K562 (cell line): ENCODE data around the gene GRIA3. TPM values are rescaled to one million over a fixed set of nuclear protein-coding genes. Genes with fewer than 3 reads are reported as not detected.

Source experiments
- ATAC-seq: fragments of 200-7000 bp; cut with Tn5 transposase; 3 replicates; pipeline ENCODE4 v1.9.1; 2020; ENCODE audit warnings: moderate library complexity
- BruUV-seq: library from RNA; stranded (reverse); fragments of 400-500 nt; replicated peaks from 2 replicates; lab custom pipeline; 2021; lab: Mats Ljungman, UMichigan
- CTCF ChIA-PET: fragments of 300-600 bp; formaldehyde crosslinking; extraction: SDS; loops from one replicate; lab custom pipeline; 2021; ENCODE audit warnings: low intra/inter-chr PET ratio; lab: Yijun Ruan, JAX
- POLR2A ChIA-PET: fragments of 300-600, 350-650 bp; sonication (Branson Sonifier 250); formaldehyde crosslinking; extraction: SDS; loops from one replicate; lab custom pipeline; 2021; ENCODE audit warnings: antibody characterized with exemption, inconsistent platforms; lab: Yijun Ruan, JAX
- DNase-seq, 4 experiments: peaks; one replicate each; pipeline versions ENCODE4 v3.0.0 to v3.0.0-alpha.2; 2011 to 2018; ENCODE audit warnings: low spot score in 3 of 4, mixed read lengths in 3 of 4; ENCODE audit errors: extremely low read depth in 1 of 4
- FAIRE-seq: peaks from 2 replicates; lab custom pipeline; 2011; peaks lifted over from hg19 to GRCh38; lab: Jason Lieb, UNC
- H2AFZ ChIP-seq: 2 replicates; pipeline ENCODE4 v1.6.0; 2011; ENCODE audit warnings: low read depth, low read length, control low read depth, inconsistent platforms
- H3K27ac ChIP-seq: fragments of 200-600 bp; 3 replicates; pipeline ENCODE4 v1.8.0; 2011; ENCODE audit warnings: low read depth, mild to moderate bottlenecking, control low read depth, inconsistent platforms, low read length, moderate library complexity, mixed read lengths; ENCODE audit errors: extremely low read depth
- H3K27me3 ChIP-seq, 2 experiments: fragments of 300-600 bp in 1 of 2; 2 replicates in 1 of 2; 3 replicates in 1 of 2; pipeline versions ENCODE4 v1.6.0 to v1.8.0; 2011; ENCODE audit warnings: inconsistent platforms in 2 of 2, low read length in 2 of 2, mild to moderate bottlenecking in 1 of 2, mixed read lengths in 1 of 2, moderate library complexity in 1 of 2; ENCODE audit not compliant: control insufficient read depth in 2 of 2, insufficient read depth in 2 of 2
- H3K36me3 ChIP-seq: fragments of 300-600 bp; 3 replicates; pipeline ENCODE4 v1.8.0; 2011; ENCODE audit warnings: mild to moderate bottlenecking, low read length, inconsistent platforms; ENCODE audit not compliant: control insufficient read depth, insufficient read depth
- H3K4me1 ChIP-seq, 2 experiments: fragments of 200-600 bp in 1 of 2; replicated peaks in 1 of 2; 2 replicates in 1 of 2; 3 replicates in 1 of 2; pipeline versions ENCODE4 v1.5.1 to v1.8.0; 2011; ENCODE audit warnings: inconsistent platforms in 2 of 2, low read length in 2 of 2, mild to moderate bottlenecking in 1 of 2, mixed read lengths in 1 of 2, moderate library complexity in 1 of 2; ENCODE audit not compliant: control insufficient read depth in 2 of 2, insufficient read depth in 2 of 2
- H3K4me2 ChIP-seq: 2 replicates; pipeline ENCODE4 v1.6.1; 2011; ENCODE audit warnings: low read length, control low read depth, inconsistent platforms, mixed read lengths; ENCODE audit not compliant: insufficient read depth
- H3K4me3 ChIP-seq: fragments of 200-600 bp; sonication (generic), shearing (Covaris generic); 2 replicates; pipeline ENCODE4 v1.5.1; 2016; ENCODE audit warnings: control low read depth, inconsistent platforms
- H3K79me2 ChIP-seq: fragments of 200-600 bp; 3 replicates; pipeline ENCODE4 v1.8.0; 2011; ENCODE audit warnings: low read length, inconsistent platforms; ENCODE audit not compliant: control insufficient read depth, insufficient read depth
- H3K9ac ChIP-seq, 2 experiments: 2 replicates each; pipeline versions ENCODE4 v1.6.0 to v1.6.1; 2011; ENCODE audit warnings: low read depth in 2 of 2, low read length in 2 of 2, control low read depth in 1 of 2, inconsistent platforms in 1 of 2, mild to moderate bottlenecking in 1 of 2, mixed read lengths in 1 of 2; ENCODE audit not compliant: insufficient read depth in 1 of 2
- H3K9me1 ChIP-seq: one replicate; pipeline ENCODE4 v1.6.0; 2011; ENCODE audit warnings: inconsistent platforms, mild to moderate bottlenecking, low read length, moderate library complexity; ENCODE audit not compliant: control insufficient read depth, insufficient read depth
- H3K9me3 ChIP-seq: replicated peaks from 2 replicates; pipeline ENCODE4 v1.5.1; 2011; ENCODE audit warnings: low read depth, low read length, inconsistent platforms; ENCODE audit not compliant: control insufficient read depth, insufficient read depth
- H4K20me1 ChIP-seq: replicated peaks from 2 replicates; pipeline ENCODE4 v1.6.1; 2011; ENCODE audit warnings: low read length, inconsistent platforms, mixed read lengths; ENCODE audit not compliant: control insufficient read depth, insufficient read depth
- ATF3 ChIP-seq, 2 experiments: fragments of 450-650 bp in 1 of 2; sonication (generic) in 1 of 2; formaldehyde crosslinking in 1 of 2; IDR thresholded peaks in 1 of 2; conservative IDR thresholded peaks in 1 of 2; 2 replicates each; pipeline versions ENCODE4 v1.6.1 to v1.8.1; 2016 to 2023; ENCODE audit warnings: mild to moderate bottlenecking in 2 of 2, moderate library complexity in 2 of 2, inconsistent platforms in 1 of 2, missing genetic modification reagents in 1 of 2
- CBFA2T2 ChIP-seq: fragments of 450-650 bp; conservative IDR thresholded peaks from 2 replicates; pipeline ENCODE4 v1.6.1; 2017; ENCODE audit warnings: mild to moderate bottlenecking
- CHD2 ChIP-seq: IDR thresholded peaks from 2 replicates; pipeline ENCODE4 v1.6.1; 2011; ENCODE audit warnings: low read depth, low read length
- E2F4 ChIP-seq: sonication (generic); formaldehyde crosslinking; IDR thresholded peaks from 2 replicates; pipeline ENCODE4 v1.8.0; 2022; ENCODE audit warnings: mild to moderate bottlenecking, low read depth, missing genetic modification reagents
- ELF2 ChIP-seq: fragments of 250-450 bp; sonication (Bioruptor Pico); IDR thresholded peaks from 2 replicates; pipeline ENCODE4 v1.5.0; 2021; ENCODE audit warnings: mild to moderate bottlenecking
- JUNB ChIP-seq: fragments of 450-650 bp; formaldehyde crosslinking; conservative IDR thresholded peaks from 2 replicates; pipeline ENCODE4 v1.4.0; 2020; ENCODE audit warnings: mild to moderate bottlenecking
- JUND ChIP-seq, 2 experiments: IDR thresholded peaks; 2 replicates in 1 of 2; 3 replicates in 1 of 2; pipeline ENCODE4 v1.6.1; 2011; ENCODE audit warnings: borderline replicate concordance in 2 of 2, low read depth in 2 of 2, low read length in 2 of 2, improper control_type of control experiment in 1 of 2, missing biosample characterization in 1 of 2, missing genetic modification characterization in 1 of 2, missing genetic modification reagents in 1 of 2
- KLF1 ChIP-seq: fragments of 450-650 bp; IDR thresholded peaks from 2 replicates; pipeline ENCODE4 v1.6.1; 2016; ENCODE audit warnings: missing genetic modification characterization, missing compliant biosample characterization
- MEF2A ChIP-seq: IDR thresholded peaks from 2 replicates; pipeline ENCODE4 v1.6.1; 2011; ENCODE audit warnings: low read depth, mild to moderate bottlenecking, low read length, moderate library complexity; ENCODE audit not compliant: control insufficient read depth
- RBM25 ChIP-seq: fragments of 200-400 bp; formaldehyde crosslinking; IDR thresholded peaks from 2 replicates; pipeline ENCODE4 v1.6.1; 2018; ENCODE audit warnings: low read length, low read depth, moderate library complexity; ENCODE audit not compliant: severe bottlenecking
- ZBTB5 ChIP-seq: fragments of 450-650 bp; IDR thresholded peaks from 2 replicates; pipeline ENCODE4 v1.6.1; 2017; ENCODE audit warnings: antibody characterized with exemption
- ZNF699 ChIP-seq: fragments of 250-450 bp; sonication (Bioruptor Pico); IDR thresholded peaks from 2 replicates; pipeline ENCODE4 v1.8.0; 2021; ENCODE audit warnings: mild to moderate bottlenecking, moderate library complexity; ENCODE audit not compliant: insufficient replicate concordance
- WGBS: fragments of 100-300 bp; shearing (Covaris generic); methylation state at CpG from one replicate; pipeline ENCODE4 v1.1.6; 2016; ENCODE audit warnings: low coverage, mixed read lengths; ENCODE audit not compliant: insufficient coverage; ENCODE audit errors: missing lambda C conversion rate; 5-methylcytosine and 5-hydroxymethylcytosine counted together
- in situ Hi-C: fragments of 300-500 bp; cut with MboI; formaldehyde crosslinking; loops from 4 replicates; pipeline ENCODE4 v1.15.0; 2018; ENCODE audit warnings: inconsistent platforms, mixed read lengths
- intact Hi-C: fragments of 100-400 bp; cut with micrococcal nuclease; formaldehyde crosslinking; loops from 2 replicates; pipeline ENCODE4 v1.14.2; 2022
- polyA plus RNA-seq, 8 experiments: library from polyadenylated mRNA; depleted of rRNA in 4 of 8; stranded (reverse) in 5 of 8; unstranded in 3 of 8; fragments of >200 nt; fragmentation: Nextera tagmentation in 2 of 8; fragmentation: Illumina TruSeq in 1 of 8; extraction: Ambion mirVana in 2 of 8; extraction: Trizol in 1 of 8; gene quantifications; 2 replicates each; pipeline versions ENCODE4 v1.2.1 to v1.2.3, GENCODE V29; 2011 to 2014; ENCODE audit warnings: inconsistent platforms in 1 of 8, missing spikeins in 1 of 8
- total RNA-seq, 7 experiments: library from RNA; depleted of rRNA in 6 of 7; stranded (reverse); fragments of >200 nt in 6 of 7; fragmentation: Illumina TruSeq in 2 of 7; extraction: Trizol in 2 of 7; gene quantifications; 2 replicates each; pipeline versions ENCODE4 v1.2.1 to v1.2.3, GENCODE V29; 2011 to 2021; ENCODE audit warnings: low replicate concordance in 1 of 7

Gene GRIA3
- total and polyA plus RNA-seq, 9 of the 15 experiments (the other 6 are each of a cell fraction or from before 2014, with no cell fraction given), result 0.10 TPM; not detected in 8

- Histone ChIP-seq H3K36me3 (no peaks in the 10 kb centered on the region), H3K9me1 (no peaks in the 10 kb centered on the region), H3K79me2 (no peaks in the 10 kb centered on the region), H3K9ac (no peak overlapping the region), H4K20me1 (no peaks in the 10 kb centered on the region), H3K4me2 (no peak overlapping the region), H3K4me3 (no peak overlapping the region), H3K27me3 (no peaks in the 10 kb centered on the region), H3K27ac (no peak overlapping the region), H2AFZ (no peak overlapping the region), H3K4me1 (no peaks in the 10 kb centered on the region), H3K9me3 (no peaks in the 10 kb centered on the region)
- intact Hi-C loops (no loop called here), in situ Hi-C loops (no loop called here)
- WGBS, result 0% methylated on average over 5 of the region's 5 CpGs
- FAIRE-seq (no peak), ATAC-seq (no peak), DNase-seq (no peak)
- no TSS peak for BruUV-seq
- TF ChIP-seq CHD2, result no peak
- TF ChIP-seq JUNB, result no peak
- TF ChIP-seq ZBTB5, result no peak
- no peak for TF ChIP-seq RBM25
- no peak for TF ChIP-seq MEF2A
- TF ChIP-seq JUND (IDR thresholded peaks at IDR 0.05; ENCODE audit: borderline replicate concordance, low read depth, low read length), result no peak
- no peak for TF ChIP-seq JUND (tag; IDR thresholded peaks at IDR 0.05; ENCODE audit: borderline replicate concordance, low read depth, low read length)
- TF ChIP-seq KLF1 (tag), result no peak
- no peak for TF ChIP-seq E2F4 (CRISPR knock-in tag)
- no peak for TF ChIP-seq ATF3 (IDR thresholded peaks at IDR 0.05)
- no peak for TF ChIP-seq ATF3 (CRISPR knock-in tag; conservative IDR thresholded peaks at IDR 0.05)
- no peak for TF ChIP-seq ZNF699 (CRISPR knock-in tag)
- no peak for TF ChIP-seq CBFA2T2
- no peak for TF ChIP-seq ELF2 (CRISPR knock-in tag)
- ChIA-PET POLR2A (interaction anchor here (1.1 kb wide), 1 partner anchor 10 kb away, joined by 3 read pairs; no protein-coding TSS in a partner anchor), CTCF (no interaction called here)
These were observed 43.6 kb upstream of the GRIA3 start for GRCh38 chrX:123140454-123140853.
